ENCODE measurements around the gene RCOR1. TPM values are rescaled to one million over a fixed set of nuclear protein-coding genes. Genes with fewer than 3 reads are reported as not detected.

RCOR1 gene
- total RNA-seq, 2 experiments from 2014 or later: 14.8 to 15.3 TPM

- POLR2A ChIA-PET: no interaction called here
- Mint-ChIP-seq H3K4me1 (no peaks in the 10 kb centered on the region), H3K36me3 (ENCODE audit: low read depth) (peaks cover 22% of the 10 kb centered on the region), H3K27me3 (no peaks in the 10 kb centered on the region), H3K9me3 (ENCODE audit: low read depth) (no peaks in the 10 kb centered on the region), H3K27ac (no peak overlapping the region), H3K4me3 (no peak overlapping the region)
- DNase-seq: no peak
- intact Hi-C loops (cut with DNase I, micrococcal nuclease): no loop called here
- CTCF ChIA-PET: interaction anchor here (0.8 to 2.1 kb wide), 3 partner anchors 14 to 173 kb away, joined by 3 to 7 read pairs (median 3); no protein-coding TSS in a partner anchor
- no peak for ATAC-seq
Measured at GRCh38 chr14:102729825-102730224, 137.4 kb downstream of the RCOR1 start.

- DNase-seq (no peak), ATAC-seq (no peak)
- CTCF ChIA-PET: interaction anchor here (1.2 kb wide), 1 partner anchor 37 kb away, joined by 3 read pairs; no protein-coding TSS in a partner anchor
- intact Hi-C loops (cut with DNase I, micrococcal nuclease): no loop called here
- H3K27me3 Mint-ChIP-seq: no peaks in the 10 kb centered on the region
- H3K4me1 Mint-ChIP-seq: no peaks in the 10 kb centered on the region
- POLR2A ChIA-PET: no interaction called here
- no peak overlapping the region for H3K4me3 Mint-ChIP-seq
- peaks cover 14% of the 10 kb centered on the region for H3K36me3 Mint-ChIP-seq (ENCODE audit: low read depth)
- H3K27ac Mint-ChIP-seq: no peak overlapping the region
- H3K9me3 Mint-ChIP-seq (ENCODE audit: low read depth): no peaks in the 10 kb centered on the region
Measured at GRCh38 chr14:102731101-102731870, 138.8 kb downstream of the RCOR1 start.

GRCh38 chr14:102731871-102732800, 139.7 kb downstream of the RCOR1 start:
- DNase-seq (no peak), ATAC-seq (no peak)
- CTCF ChIA-PET: interaction anchor here (1.0 to 1.2 kb wide), 2 partner anchors 26 to 38 kb away, joined by 3 read pairs; no protein-coding TSS in a partner anchor
- H3K27me3 Mint-ChIP-seq: no peaks in the 10 kb centered on the region
- intact Hi-C loops (cut with DNase I, micrococcal nuclease): no loop called here
- no peaks in the 10 kb centered on the region for H3K9me3 Mint-ChIP-seq (ENCODE audit: low read depth)
- H3K36me3 Mint-ChIP-seq (ENCODE audit: low read depth): peaks cover 7% of the 10 kb centered on the region
- POLR2A ChIA-PET: no interaction called here
- no peak overlapping the region for H3K27ac Mint-ChIP-seq
- no peaks in the 10 kb centered on the region for H3K4me1 Mint-ChIP-seq
- H3K4me3 Mint-ChIP-seq: no peak overlapping the region

- H3K4me1 Mint-ChIP-seq: no peaks in the 10 kb centered on the region
- ATAC-seq (no peak), DNase-seq (no peak)
- intact Hi-C loops (cut with DNase I, micrococcal nuclease): no loop called here
- H3K9me3 Mint-ChIP-seq (ENCODE audit: low read depth): no peaks in the 10 kb centered on the region
- ChIA-PET POLR2A (no interaction called here), CTCF (interaction anchor here (0.5 kb wide), 1 partner anchor 20 kb away, joined by 3 read pairs; no protein-coding TSS in a partner anchor)
- peaks cover 2% of the 10 kb centered on the region for H3K36me3 Mint-ChIP-seq (ENCODE audit: low read depth)
- no peaks in the 10 kb centered on the region for H3K27me3 Mint-ChIP-seq
- H3K4me3 Mint-ChIP-seq: no peak overlapping the region
- no peak overlapping the region for H3K27ac Mint-ChIP-seq
Measured at GRCh38 chr14:102732924-102733323, 140.5 kb downstream of the RCOR1 start.

- H3K36me3 Mint-ChIP-seq (ENCODE audit: low read depth): no peaks in the 10 kb centered on the region
- no peaks in the 10 kb centered on the region for H3K9me3 Mint-ChIP-seq (ENCODE audit: low read depth)
- H3K27me3 Mint-ChIP-seq: no peaks in the 10 kb centered on the region
- ChIA-PET POLR2A (no interaction called here), CTCF (interaction anchor here (0.5 to 1.0 kb wide), 3 partner anchors 21 to 339 kb away, joined by 3 read pairs; no protein-coding TSS in a partner anchor)
- intact Hi-C loops (cut with DNase I, micrococcal nuclease): no loop called here
- H3K27ac Mint-ChIP-seq: no peak overlapping the region
- DNase-seq (no peak), ATAC-seq (no peak)
- no peaks in the 10 kb centered on the region for H3K4me1 Mint-ChIP-seq
- no peak overlapping the region for H3K4me3 Mint-ChIP-seq
Measured at GRCh38 chr14:102733326-102733725, 140.9 kb downstream of the RCOR1 start.

- no peak for DNase-seq
- Mint-ChIP-seq H3K27me3 (no peaks in the 10 kb centered on the region), H3K27ac (no peak overlapping the region), H3K36me3 (ENCODE audit: low read depth) (no peaks in the 10 kb centered on the region), H3K4me1 (no peaks in the 10 kb centered on the region), H3K9me3 (ENCODE audit: low read depth) (no peaks in the 10 kb centered on the region), H3K4me3 (no peak overlapping the region)
- ATAC-seq: no peak
- CTCF ChIA-PET: interaction anchor here (0.6 kb wide), 1 partner anchor 21 kb away, joined by 3 read pairs; no protein-coding TSS in a partner anchor
- intact Hi-C loops (cut with DNase I, micrococcal nuclease): no loop called here
- POLR2A ChIA-PET: no interaction called here
Measured at GRCh38 chr14:102734436-102734835, 142.0 kb downstream of the RCOR1 start.

- no peak overlapping the region for H3K27ac Mint-ChIP-seq
- CTCF ChIA-PET: interaction anchor here (0.5 to 1.2 kb wide), 3 partner anchors 14 to 802 kb away, joined by 3 read pairs; no protein-coding TSS in a partner anchor
- H3K36me3 Mint-ChIP-seq (ENCODE audit: low read depth): no peaks in the 10 kb centered on the region
Measured at GRCh38 chr14:102736956-102737355, 144.5 kb downstream of the RCOR1 start.

GRCh38 chr14:102737402-102738372, 145.2 kb downstream of the RCOR1 start:
- no peak for ATAC-seq
- Mint-ChIP-seq H3K4me1 (no peaks in the 10 kb centered on the region), H3K4me3 (no peak overlapping the region), H3K27me3 (no peaks in the 10 kb centered on the region), H3K27ac (no peak overlapping the region), H3K36me3 (ENCODE audit: low read depth) (no peaks in the 10 kb centered on the region), H3K9me3 (ENCODE audit: low read depth) (peaks cover 5% of the 10 kb centered on the region)
- POLR2A ChIA-PET: no interaction called here
- intact Hi-C loops (cut with DNase I, micrococcal nuclease): no loop called here
- DNase-seq: no peak
- CTCF ChIA-PET: interaction anchor here (0.5 to 1.2 kb wide), 2 partner anchors 15 to 43 kb away, joined by 3 read pairs; no protein-coding TSS in a partner anchor

More at GRCh38 chr14:102736956-102737355, 144.5 kb downstream of the RCOR1 start:
- H3K9me3 Mint-ChIP-seq (ENCODE audit: low read depth): peaks cover 2% of the 10 kb centered on the region
- H3K27me3 Mint-ChIP-seq: no peaks in the 10 kb centered on the region
- DNase-seq: no peak
- intact Hi-C loops (cut with DNase I, micrococcal nuclease): no loop called here
- H3K4me1 Mint-ChIP-seq: no peaks in the 10 kb centered on the region
- POLR2A ChIA-PET: no interaction called here
- ATAC-seq: no peak
- no peak overlapping the region for H3K4me3 Mint-ChIP-seq

- CTCF ChIA-PET: interaction anchor here (0.6 kb wide), 1 partner anchor 49 kb away, joined by 3 read pairs; no protein-coding TSS in a partner anchor
- intact Hi-C loops (cut with DNase I, micrococcal nuclease): no loop called here
- Mint-ChIP-seq H3K27ac (no peak overlapping the region), H3K4me1 (no peaks in the 10 kb centered on the region), H3K27me3 (no peaks in the 10 kb centered on the region), H3K9me3 (ENCODE audit: low read depth) (peaks cover 6% of the 10 kb centered on the region), H3K4me3 (no peak overlapping the region), H3K36me3 (ENCODE audit: low read depth) (peaks cover 2% of the 10 kb centered on the region)
- no peak for ATAC-seq
- POLR2A ChIA-PET: interaction anchor here (0.6 kb wide), 1 partner anchor 195 kb away, joined by 4 read pairs; no protein-coding TSS in a partner anchor
- DNase-seq: no peak
Measured at GRCh38 chr14:102738373-102739189, 146.1 kb downstream of the RCOR1 start.

GRCh38 chr14:102739190-102739469, 146.7 kb downstream of the RCOR1 start:
- POLR2A ChIA-PET: no interaction called here
- Mint-ChIP-seq H3K27me3 (no peaks in the 10 kb centered on the region), H3K9me3 (ENCODE audit: low read depth) (peaks cover 6% of the 10 kb centered on the region), H3K36me3 (ENCODE audit: low read depth) (peaks cover 3% of the 10 kb centered on the region), H3K4me1 (no peaks in the 10 kb centered on the region), H3K4me3 (no peak overlapping the region), H3K27ac (no peak overlapping the region)
- CTCF ChIA-PET: no interaction called here
- no peak for ATAC-seq
- intact Hi-C loops (cut with DNase I, micrococcal nuclease): no loop called here
- no peak for DNase-seq
